ENCODE data around the gene TCF7L2. TPM values are rescaled to one million over a fixed set of nuclear protein-coding genes. Genes with fewer than 3 reads are reported as not detected.

The TCF7L2 gene
- total and polyA plus RNA-seq, 9 of the 15 experiments (the other 6 are each of a cell fraction or from before 2014, with no cell fraction given), result 0.32 to 2.8 (median 0.92) TPM

- DNase-seq (ENCODE audit: extremely low read depth in 1 of 4, low spot score in 3 of 4), result peak; percentile 19 to 38 (median 28)
- intact Hi-C loops (cut with micrococcal nuclease), result no loop called here
- Histone ChIP-seq H3K27me3 (ENCODE audit: control insufficient read depth in 2 of 2, insufficient read depth in 2 of 2, low read length in 2 of 2) (peaks cover 2 to 11% of the 10 kb centered on the region in 2 experiments; a peak in 2 of 5 replicates), H2AFZ (ENCODE audit: low read depth, low read length) (no peak overlapping the region), H3K9me1 (ENCODE audit: control insufficient read depth, insufficient read depth, low read length) (no peaks in the 10 kb centered on the region), H3K9me3 (replicated peaks; ENCODE audit: control insufficient read depth, insufficient read depth, low read depth, low read length) (no peaks in the 10 kb centered on the region), H3K36me3 (ENCODE audit: control insufficient read depth, insufficient read depth, low read length) (no peaks in the 10 kb centered on the region), H4K20me1 (replicated peaks; ENCODE audit: control insufficient read depth, insufficient read depth, low read length) (peaks cover 3% of the 10 kb centered on the region; the same call in 1 of the 2 replicates), H3K4me3 (no peak overlapping the region), H3K27ac (ENCODE audit: extremely low read depth, low read depth, low read length) (no peak overlapping the region), H3K79me2 (ENCODE audit: control insufficient read depth, insufficient read depth, low read length) (no peaks in the 10 kb centered on the region), H3K4me2 (ENCODE audit: insufficient read depth, low read length) (no peak overlapping the region; the same call in 1 of the 2 replicates), H3K4me1 (replicated peaks in 1 of 2; ENCODE audit: control insufficient read depth in 2 of 2, insufficient read depth in 2 of 2, low read length in 2 of 2) (peaks cover 0 to 13% of the 10 kb centered on the region in 2 experiments; a peak in 3 of 5 replicates), H3K9ac (ENCODE audit: insufficient read depth in 1 of 2, low read depth in 2 of 2, low read length in 2 of 2) (no peak overlapping the region; a peak in 1 of 4 replicates)
- no TSS peak for BruUV-seq (replicated peaks)
- in situ Hi-C loops (cut with MboI), result no loop called here
- ChIA-PET POLR2A (no interaction called here), CTCF (ENCODE audit: low intra/inter-chr PET ratio) (no interaction called here)
- no peak for FAIRE-seq
- 0% methylated on average over 1 of the region's 1 CpG for WGBS (ENCODE audit: insufficient coverage, low coverage, missing lambda C conversion rate)
- TF ChIP-seq VEZF1 (CRISPR knock-in tag; IDR thresholded peaks at IDR 0.05) (peak; percentile 35; the same call in 1 of the 2 replicates), TCF3 (CRISPR knock-in tag; IDR thresholded peaks at IDR 0.05) (peak; percentile 31; the same call in 1 of the 2 replicates), CBFA2T3 (IDR thresholded peaks at IDR 0.05) (peak; percentile 67), CBFA2T2 (conservative IDR thresholded peaks at IDR 0.05) (peak; percentile 33; the same call in 1 of the 2 replicates), NFE2L1 (tag; IDR thresholded peaks at IDR 0.05; ENCODE audit: borderline replicate concordance, low read depth) (no peak), RB1 (IDR thresholded peaks at IDR 0.05; ENCODE audit: low read depth) (no peak)
- 0 out of 3 replicates have a peak, but pooled peaks have one; percentile 32 for ATAC-seq
These were observed 52.4 kb downstream of the TCF7L2 start for GRCh38 chr10:113002449-113002777.
